GM18511 (cell line): Measurements from ENCODE around the gene OR5H1.
"Not testable (repeated sequence)": the region's sequence is repeated elsewhere in the genome, so short reads cannot be mapped to it uniquely, and the experiment has no call there.

Source experiments
- ATAC-seq: cut with Tn5 transposase; IDR thresholded peaks from one replicate; pipeline ENCODE4 v1.9.1; 2021; ENCODE audit warnings: mild to moderate bottlenecking, moderate library complexity; ENCODE audit not compliant: unreplicated experiment

The OR5H1 gene

DNA sequence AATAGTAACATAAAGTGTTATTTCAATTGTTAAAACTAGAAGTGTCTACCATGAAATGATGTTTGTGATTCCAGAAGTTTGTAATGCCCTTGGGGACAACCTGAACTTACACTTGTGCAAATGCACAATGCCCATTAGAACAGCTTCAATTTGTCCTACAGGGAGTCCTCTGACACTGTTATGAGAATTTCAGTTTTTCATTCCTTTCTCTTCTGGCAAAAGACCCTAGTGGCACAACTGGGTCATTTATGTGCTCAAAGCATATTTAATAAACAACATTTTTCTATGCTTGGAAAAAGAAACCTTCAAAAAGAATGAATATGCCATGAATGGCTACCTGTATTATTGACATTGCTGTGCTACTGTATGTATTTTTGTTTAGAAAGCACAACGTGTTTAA, at the start of gene OR5H1:
TSS of gene OR5H1 (plus strand) at position 301 of the 400 bp plus-strand sequence. CDS start 1,977 bp downstream, outside the sequence.
- no peak for ATAC-seq

GRCh38 chr3:98086873-98087272, 43.6 kb upstream of the OR5H1 start, which contains the start of gene OR5AC2:
Gene OR5AC2 (plus strand): TSS chr3:98087173. CDS start chr3:98087173, 0 bp downstream.
- ATAC-seq, result no peak

DNA sequence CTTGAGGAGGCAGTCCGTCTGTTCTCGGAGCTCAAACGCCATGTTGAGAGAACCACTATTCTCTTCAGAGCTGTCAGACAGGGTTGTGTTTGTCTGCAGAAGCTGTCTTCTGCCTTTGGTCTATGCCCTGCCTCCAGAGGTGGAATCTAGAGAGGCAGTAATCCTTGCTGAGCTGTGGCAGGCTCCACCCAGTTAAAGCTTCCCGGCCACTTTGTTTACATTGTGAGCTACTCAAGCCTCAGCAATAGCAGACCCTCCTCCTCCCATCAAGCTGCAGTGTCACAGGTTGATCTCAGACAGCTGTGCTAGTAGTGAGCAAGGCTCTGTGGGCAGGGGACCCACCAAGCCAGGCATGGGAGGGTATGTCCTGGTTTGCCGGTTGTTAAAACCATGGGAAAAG, 34.6 kb upstream of the OR5H1 start:
- ATAC-seq, result no peak

- ATAC-seq, result no peak
Measured at GRCh38 chr3:98099848-98100247, 30.7 kb upstream of the OR5H1 start.

DNA sequence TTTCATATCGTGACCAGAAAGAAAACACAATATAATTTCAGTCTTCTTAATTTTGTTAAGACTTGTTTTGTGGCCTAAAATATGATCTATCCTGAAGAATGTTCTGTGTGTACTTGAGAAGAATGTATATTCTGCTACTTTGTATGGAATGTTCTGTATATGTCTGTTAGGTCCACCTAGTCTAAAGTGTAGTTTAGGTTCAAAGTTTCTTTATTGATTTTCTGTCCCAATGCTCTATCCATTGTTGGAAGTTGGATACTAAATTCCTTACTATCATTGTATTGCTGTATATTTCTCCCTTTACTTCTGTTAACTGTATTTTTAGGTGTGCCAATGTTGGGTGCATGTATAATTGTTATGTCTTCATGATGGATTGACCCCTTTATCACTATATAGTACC, 22.4 kb upstream of the OR5H1 start:
- ATAC-seq, result no peak

- ATAC-seq, result no peak
Measured at GRCh38 chr3:98109807-98110549, 20.5 kb upstream of the OR5H1 start.

GRCh38 chr3:98110550-98110908, 20.0 kb upstream of the OR5H1 start:
- no peak for ATAC-seq

GRCh38 chr3:98114264-98114663, 16.3 kb upstream of the OR5H1 start:
- ATAC-seq, result no peak

DNA sequence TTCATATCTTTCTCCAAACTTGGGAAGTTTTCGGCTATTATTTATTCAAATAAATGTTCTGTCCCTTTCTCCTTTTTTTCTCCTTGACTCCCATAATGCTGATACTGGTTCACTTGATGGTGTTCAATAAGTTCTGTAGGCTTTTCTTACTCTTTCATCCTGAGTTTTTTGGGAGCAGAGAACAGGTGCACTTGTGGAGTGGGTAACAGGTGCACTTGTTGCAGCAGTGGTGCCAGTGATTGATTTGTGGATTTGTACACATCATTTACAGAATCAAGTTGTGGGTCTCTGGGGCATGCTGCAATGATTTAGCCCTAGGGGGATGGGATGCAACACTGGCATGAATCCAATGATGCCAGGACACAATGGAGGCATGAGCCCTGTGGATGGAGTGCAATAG, 14.8 kb upstream of the OR5H1 start:
- ATAC-seq, result no peak

DNA sequence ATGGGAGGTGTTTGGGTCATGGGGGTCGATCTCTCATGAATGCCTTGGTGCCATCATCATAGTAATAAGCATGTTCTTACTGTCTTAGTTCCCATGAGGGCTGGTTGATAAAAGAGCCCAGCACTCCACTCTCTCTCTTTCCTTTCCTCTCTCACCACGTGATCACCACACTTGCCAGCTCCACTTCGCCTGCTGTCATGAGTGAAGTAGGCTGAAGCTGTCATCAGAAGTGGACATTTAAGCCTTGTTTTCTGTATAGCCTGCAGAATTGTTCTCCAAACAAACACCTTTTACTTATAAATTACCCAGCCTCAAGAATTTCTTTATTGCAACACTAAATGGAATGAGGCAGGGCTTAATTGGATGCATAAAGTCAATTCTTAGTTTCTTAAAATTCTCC, 6.1 kb downstream of the OR5H1 start:
- no peak for ATAC-seq

- ATAC-seq, result not testable (repeated sequence)
Measured at GRCh38 chr3:98137826-98138557, 7.5 kb downstream of the OR5H1 start.

GRCh38 chr3:98140531-98140930, 10.0 kb downstream of the OR5H1 start:
- no peak for ATAC-seq

GRCh38 chr3:98147179-98147578, 16.7 kb downstream of the OR5H1 start, which contains the start of gene OR5H14:
Gene OR5H14 (plus strand): TSS chr3:98147479. CDS start chr3:98149386, 1,907 bp downstream.
- ATAC-seq, result no peak

DNA sequence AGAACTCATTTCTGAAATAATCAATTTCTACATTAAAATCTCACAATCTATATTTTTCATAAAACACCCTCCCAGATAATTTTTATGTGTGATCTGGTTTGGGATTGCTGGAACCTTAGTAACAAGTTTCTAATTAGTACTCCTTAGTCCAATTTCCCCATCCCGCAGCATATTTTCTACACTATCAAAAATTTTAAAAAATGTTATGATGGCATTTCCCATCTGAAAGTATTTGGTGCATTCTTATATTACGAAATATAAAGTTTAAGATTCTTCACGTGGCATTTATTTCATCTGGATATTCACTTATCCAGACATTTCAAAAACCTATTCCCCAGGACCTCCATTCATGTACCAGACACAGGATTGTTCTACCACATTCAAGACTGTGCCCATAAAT, 18.2 kb downstream of the OR5H1 start:
- ATAC-seq, result no peak

DNA sequence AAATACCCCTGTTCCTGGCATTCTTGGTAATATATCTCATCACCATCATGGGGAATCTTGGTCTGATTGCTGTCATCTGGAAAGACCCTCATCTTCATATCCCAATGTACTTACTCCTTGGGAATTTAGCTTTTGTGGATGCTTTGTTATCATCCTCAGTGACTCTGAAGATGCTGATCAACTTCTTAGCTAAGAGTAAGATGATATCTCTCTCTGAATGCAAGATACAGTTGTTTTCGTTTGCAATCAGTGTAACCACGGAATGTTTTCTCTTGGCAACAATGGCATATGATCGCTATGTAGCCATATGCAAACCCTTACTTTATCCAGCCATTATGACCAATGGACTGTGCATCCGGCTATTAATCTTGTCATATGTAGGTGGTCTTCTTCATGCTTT, 18.9 kb downstream of the OR5H1 start:
- not testable (repeated sequence) for ATAC-seq

- no peak for ATAC-seq
Measured at GRCh38 chr3:98151241-98151640, 20.7 kb downstream of the OR5H1 start.

DNA sequence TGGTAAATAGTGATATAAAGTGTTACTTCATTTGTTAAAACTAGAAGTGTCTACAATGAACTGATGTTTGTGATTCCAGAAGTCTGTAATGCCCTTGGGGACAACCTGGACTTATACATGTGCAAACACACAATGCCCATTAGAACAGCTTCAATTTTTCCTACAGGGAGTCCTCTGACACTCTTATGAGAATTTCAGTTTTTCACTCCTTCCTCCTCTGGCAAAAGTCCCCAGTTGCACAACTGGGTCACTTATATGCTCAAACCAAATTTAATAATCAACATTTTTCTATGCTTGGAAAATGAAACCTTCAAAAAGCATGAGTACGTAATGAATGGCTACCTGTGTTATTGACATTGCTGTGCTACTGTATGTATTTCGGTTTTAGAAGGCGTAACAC, 35.9 kb downstream of the OR5H1 start, which contains the start of gene OR5H15:
TSS of gene OR5H15 (plus strand) at position 301 of the 400 bp plus-strand sequence. CDS start 2,004 bp downstream, outside the sequence.
- ATAC-seq, result no peak

- ATAC-seq, result no peak
Measured at GRCh38 chr3:98171071-98171470, 40.5 kb downstream of the OR5H1 start.

DNA sequence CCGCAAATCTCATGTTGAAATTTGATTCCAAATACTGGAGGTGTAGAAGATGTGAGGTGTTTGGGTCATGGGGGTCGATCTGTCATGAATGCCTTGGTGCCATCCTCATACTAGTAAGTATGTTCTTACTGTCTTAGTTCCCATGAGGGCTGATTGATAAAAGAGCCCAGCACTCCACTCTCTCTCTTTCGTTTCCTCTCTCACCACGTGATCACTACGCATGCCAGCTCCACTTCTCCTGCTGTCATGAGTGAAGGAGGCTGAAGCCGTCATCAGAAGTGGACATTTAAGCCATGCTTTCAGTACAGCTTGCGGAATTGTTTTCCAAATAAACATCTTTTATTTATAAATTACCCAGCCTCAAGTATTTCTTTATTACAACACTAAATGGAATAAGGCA, 42.1 kb downstream of the OR5H1 start:
- ATAC-seq, result no peak

- no peak for ATAC-seq
Measured at GRCh38 chr3:98180319-98180890, 49.9 kb downstream of the OR5H1 start.

- ATAC-seq, result no peak
Measured at GRCh38 chr3:98182196-98182595, 51.7 kb downstream of the OR5H1 start.

DNA sequence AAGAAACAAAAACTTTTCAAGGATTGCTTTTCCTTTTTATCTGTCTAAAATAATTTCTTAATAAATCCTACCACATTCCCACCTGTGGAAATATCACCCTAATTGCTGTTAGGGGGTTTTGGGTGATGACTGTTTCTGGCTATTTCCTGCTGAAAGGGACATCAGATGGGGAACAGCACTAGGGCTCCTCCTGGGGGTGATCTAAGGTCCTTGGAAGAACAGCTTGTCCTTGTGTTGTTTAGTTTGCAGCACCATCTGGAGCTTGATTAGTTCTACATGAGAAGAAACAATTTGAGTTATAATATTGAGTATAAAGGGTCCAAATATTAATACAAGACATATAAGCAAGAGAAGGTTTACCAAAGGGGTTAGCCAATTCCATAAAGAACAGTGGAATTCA, 54.7 kb downstream of the OR5H1 start:
- no peak for ATAC-seq
